SK-N-SH (cell line): ENCODE measurements around the gene DHX57. TPM values are rescaled to one million over a fixed set of nuclear protein-coding genes. Genes with fewer than 3 reads are reported as not detected.
"Not testable (repeated sequence)": the region's sequence is repeated elsewhere in the genome, so short reads cannot be mapped to it uniquely, and the experiment has no call there.

ENCODE experiments used
- CTCF ChIA-PET: fragments of 300-600, 350-600 bp; formaldehyde crosslinking; extraction: SDS; loops from one replicate; lab custom pipeline; 2021; lab: Yijun Ruan, JAX
- POLR2A ChIA-PET: fragments of 350-600 bp; sonication (Branson Sonifier 250); formaldehyde crosslinking; extraction: SDS; loops from one replicate; lab custom pipeline; 2020; ENCODE audit warnings: antibody characterized with exemption, inconsistent platforms; lab: Yijun Ruan, JAX
- DNase-seq: peaks from one replicate; pipeline ENCODE4 v3.0.0; 2012
- H2AFZ ChIP-seq: fragments of 200-600 bp; sonication (generic); 2 replicates; pipeline ENCODE4 v1.8.1; 2016; ENCODE audit warnings: antibody characterized with exemption, mild to moderate bottlenecking, low read depth
- H3F3A ChIP-seq: fragments of 200-600 bp; sonication (generic); replicated peaks from 2 replicates; pipeline ENCODE3; 2016; ENCODE audit warnings: antibody characterized with exemption, mild to moderate bottlenecking; ENCODE audit not compliant: insufficient read depth
- H3K27ac ChIP-seq, 2 experiments: fragments of 200-500 bp in 1 of 2; fragments of 200-600 bp in 1 of 2; sonication (Bioruptor generic) in 1 of 2; sonication (generic), shearing (Covaris generic) in 1 of 2; 2 replicates each; pipeline versions ENCODE4 v1.5.1 to v1.6.1; 2014 to 2016; ENCODE audit warnings: low read depth in 2 of 2, inconsistent platforms in 1 of 2, low read length in 1 of 2, mild to moderate bottlenecking in 1 of 2, mixed read lengths in 1 of 2
- H3K27me3 ChIP-seq: fragments of 200-600 bp; sonication (generic), shearing (Covaris generic); 2 replicates; pipeline ENCODE4 v1.6.1; 2016; ENCODE audit warnings: mixed run types; ENCODE audit not compliant: insufficient read depth
- H3K36me3 ChIP-seq, 2 experiments: fragments of 200-500 bp in 1 of 2; fragments of 200-600 bp in 1 of 2; sonication (Bioruptor generic) in 1 of 2; sonication (generic) in 1 of 2; replicated peaks in 1 of 2; 2 replicates each; pipeline versions ENCODE3 to v1.5.1; 2014 to 2016; ENCODE audit warnings: low read length in 1 of 2, mild to moderate bottlenecking in 1 of 2; ENCODE audit not compliant: insufficient read depth in 2 of 2, control insufficient read depth in 1 of 2
- H3K4me1 ChIP-seq, 2 experiments: fragments of 200-500 bp in 1 of 2; fragments of 200-600 bp in 1 of 2; sonication (Bioruptor generic) in 1 of 2; sonication (generic), shearing (Covaris generic) in 1 of 2; 2 replicates each; pipeline versions ENCODE4 v1.5.1 to v1.6.1; 2014 to 2016; ENCODE audit warnings: low read depth in 1 of 2, low read length in 1 of 2, mixed run types in 1 of 2; ENCODE audit not compliant: insufficient read depth in 2 of 2, control insufficient read depth in 1 of 2
- H3K4me2 ChIP-seq: fragments of 200-600 bp; sonication (generic), shearing (Covaris generic); 2 replicates; pipeline ENCODE4 v1.6.1; 2017; ENCODE audit warnings: mixed run types
- H3K4me3 ChIP-seq, 2 experiments: fragments of 200-500 bp in 1 of 2; fragments of 200-600 bp in 1 of 2; sonication (Bioruptor generic) in 1 of 2; sonication (generic), shearing (Covaris generic) in 1 of 2; 2 replicates each; pipeline versions ENCODE4 v1.5.1 to v1.8.1; 2014 to 2016; ENCODE audit warnings: low read depth in 2 of 2, inconsistent platforms in 1 of 2, low read length in 1 of 2, mild to moderate bottlenecking in 1 of 2, mixed read lengths in 1 of 2, moderate library complexity in 1 of 2
- H3K79me2 ChIP-seq: fragments of 200-600 bp; sonication (generic); 2 replicates; pipeline ENCODE4 v1.8.1; 2017; ENCODE audit warnings: mild to moderate bottlenecking; ENCODE audit not compliant: insufficient read depth
- H3K9ac ChIP-seq: fragments of 200-600 bp; sonication (generic); 2 replicates; pipeline ENCODE4 v1.6.1; 2017; ENCODE audit warnings: mixed run types
- H3K9me2 ChIP-seq: fragments of 200-600 bp; sonication (generic); 2 replicates; pipeline ENCODE4 v1.6.1; 2017; ENCODE audit warnings: mixed run types
- H3K9me3 ChIP-seq: fragments of 200-600 bp; sonication (generic); 2 replicates; pipeline ENCODE4 v1.6.1; 2017; ENCODE audit warnings: mixed run types, mild to moderate bottlenecking, moderate library complexity
- H4K20me1 ChIP-seq: fragments of 200-600 bp; sonication (generic); 2 replicates; pipeline ENCODE4 v1.6.1; 2017; ENCODE audit warnings: mild to moderate bottlenecking, mixed run types; ENCODE audit not compliant: insufficient read depth
- ELF1 ChIP-seq: IDR thresholded peaks from 2 replicates; pipeline ENCODE4 v1.4.0; 2012
- EP300 ChIP-seq, 2 experiments: IDR thresholded peaks; 2 replicates each; pipeline versions ENCODE4 v1.4.0 to v1.6.1; 2012; ENCODE audit warnings: borderline replicate concordance in 1 of 2, low read depth in 1 of 2, low read length in 1 of 2
- FOSL2 ChIP-seq: IDR thresholded peaks from 2 replicates; pipeline ENCODE4 v1.4.0; 2012; ENCODE audit warnings: low read depth, mild to moderate bottlenecking, moderate library complexity, borderline replicate concordance
- FOXJ3 ChIP-seq: sonication (generic); formaldehyde crosslinking; IDR thresholded peaks from 2 replicates; pipeline ENCODE4 v1.5.1; 2020; ENCODE audit warnings: mild to moderate bottlenecking, missing genetic modification reagents
- GABPA ChIP-seq: IDR thresholded peaks from 2 replicates; pipeline ENCODE4 v1.4.0; 2012; ENCODE audit warnings: low read depth, mild to moderate bottlenecking
- JUND ChIP-seq: IDR thresholded peaks from 2 replicates; pipeline ENCODE4 v1.4.0; 2012
- MEF2A ChIP-seq: IDR thresholded peaks from 2 replicates; pipeline ENCODE4 v1.4.0; 2012; ENCODE audit warnings: low read depth, borderline replicate concordance
- RAD21 ChIP-seq: IDR thresholded peaks from 2 replicates; pipeline ENCODE4 v1.6.1; 2012; ENCODE audit warnings: mild to moderate bottlenecking, low read length
- RCOR1 ChIP-seq: fragments of 150-350 bp; IDR thresholded peaks from 2 replicates; pipeline ENCODE4 v1.6.1; 2017; ENCODE audit warnings: antibody characterized with exemption, low read length
- RFX5 ChIP-seq: IDR thresholded peaks from 2 replicates; pipeline ENCODE4 v1.6.1; 2012; ENCODE audit warnings: mild to moderate bottlenecking, improper control_type of control experiment, low read length
- RXRA ChIP-seq: IDR thresholded peaks from 2 replicates; pipeline ENCODE4 v1.4.0; 2012; ENCODE audit warnings: low read depth, mild to moderate bottlenecking, borderline replicate concordance
- TAF1 ChIP-seq: IDR thresholded peaks from 2 replicates; pipeline ENCODE4 v1.6.1; 2012; ENCODE audit warnings: low read depth, mild to moderate bottlenecking, low read length, moderate library complexity, borderline replicate concordance
- TCF12 ChIP-seq: IDR thresholded peaks from 2 replicates; pipeline ENCODE4 v1.4.0; 2012
- TEAD4 ChIP-seq: IDR thresholded peaks from 2 replicates; pipeline ENCODE4 v1.4.0; 2012; ENCODE audit warnings: mild to moderate bottlenecking, borderline replicate concordance; ENCODE audit not compliant: insufficient read depth
- YY1 ChIP-seq: IDR thresholded peaks from 2 replicates; pipeline ENCODE4 v1.4.0; 2012; ENCODE audit warnings: low read depth, mild to moderate bottlenecking
- WGBS: methylation state at CpG from one replicate; pipeline ENCODE4 v1.1.6; 2017; ENCODE audit warnings: low lambda C conversion rate; 5-methylcytosine and 5-hydroxymethylcytosine counted together
- polyA plus RNA-seq, 3 experiments: library from polyadenylated mRNA; depleted of rRNA; stranded (reverse); fragments of >200 nt; gene quantifications; 2 replicates each; pipeline ENCODE4 v1.2.3, GENCODE V29; 2012

DHX57 gene
- polyA plus RNA-seq, 1 of the 3 experiments (the other 2 are of a cell fraction) = 12.3 TPM

DNA sequence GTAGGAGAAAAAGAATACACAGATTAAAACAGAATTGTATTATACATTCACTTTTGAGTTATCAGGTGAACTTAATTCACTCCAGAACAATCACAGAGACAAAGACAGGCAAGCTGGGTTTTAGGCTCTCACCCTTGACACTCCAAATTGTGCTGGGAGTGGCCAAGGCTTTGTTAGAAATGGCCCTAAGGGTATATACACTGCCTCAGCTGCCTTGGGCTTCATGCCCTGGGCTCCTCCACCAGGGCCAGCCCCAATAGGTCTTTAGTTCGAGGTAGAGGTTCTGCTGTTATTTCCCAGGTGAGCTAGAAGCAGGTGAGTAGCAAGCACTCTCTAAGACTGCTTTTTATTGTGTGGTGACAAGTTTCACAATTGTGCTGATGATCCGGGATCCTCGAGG is 77.8 kb downstream of the DHX57 start:
- CTCF ChIA-PET = interaction anchor here (1.0 kb wide), 1 partner anchor 32 kb away, joined by 3 read pairs; no protein-coding TSS in a partner anchor
- H3K79me2 ChIP-seq = no peaks in the 10 kb centered on the region
- 83% methylated on average over 3 of the region's 3 CpGs for WGBS
- H3K27me3 ChIP-seq = no peaks in the 10 kb centered on the region
- no peaks in the 10 kb centered on the region for H3K4me1 ChIP-seq
- TF ChIP-seq RXRA (no peak), TAF1 (no peak), EP300 (IDR thresholded peaks at IDR 0.05; ENCODE audit: borderline replicate concordance in 1 of 2, low read depth in 1 of 2, low read length in 1 of 2) (no peak), YY1 (no peak), RFX5 (no peak), GABPA (no peak), TEAD4 (no peak), RAD21 (no peak), RCOR1 (no peak), TCF12 (no peak)
- H2AFZ ChIP-seq = no peak overlapping the region
- H3F3A ChIP-seq = peaks cover 3% of the 10 kb centered on the region
- H3K4me2 ChIP-seq = no peak overlapping the region
- no peaks in the 10 kb centered on the region for H3K9me3 ChIP-seq
- no peaks in the 10 kb centered on the region for H3K9me2 ChIP-seq
- peaks cover 13 to 17% of the 10 kb centered on the region in 2 experiments for H3K36me3 ChIP-seq
- POLR2A ChIA-PET = interaction anchor here (1.0 kb wide), 1 partner anchor 47 kb away, joined by 4 read pairs; the partner anchor contains the start of gene SRSF7
- H4K20me1 ChIP-seq = no peaks in the 10 kb centered on the region
- H3K4me3 ChIP-seq = no peak overlapping the region
- H3K9ac ChIP-seq = no peak overlapping the region
- no peak for DNase-seq
- H3K27ac ChIP-seq = no peak overlapping the region

DNA sequence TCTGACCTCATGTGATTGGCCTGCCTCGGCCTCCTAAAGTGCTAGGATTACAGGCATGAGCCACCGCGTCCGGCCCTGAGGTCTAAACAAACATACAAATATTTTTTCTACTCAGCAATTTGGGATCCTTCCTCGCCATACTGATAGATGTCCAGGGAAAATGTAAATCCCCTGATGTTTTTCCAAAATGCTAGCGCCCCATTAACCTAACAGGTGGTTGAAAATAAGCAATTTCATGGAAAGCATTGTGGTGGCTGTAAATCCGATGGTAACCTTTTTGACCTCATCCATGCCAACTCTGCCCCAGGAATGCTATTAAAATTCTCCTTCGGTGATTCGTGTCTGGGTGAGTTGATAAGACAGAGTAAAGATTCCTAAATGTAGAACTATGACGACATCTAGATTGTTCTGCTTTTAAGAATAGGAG is 78.5 kb downstream of the DHX57 start:
- Histone ChIP-seq H3K79me2 (no peaks in the 10 kb centered on the region), H3K9me3 (no peaks in the 10 kb centered on the region), H3K36me3 (peaks cover 8 to 14% of the 10 kb centered on the region in 2 experiments), H3K27ac (no peak overlapping the region), H3F3A (peaks cover 3% of the 10 kb centered on the region), H3K4me2 (no peak overlapping the region), H3K9ac (no peak overlapping the region), H3K4me3 (no peak overlapping the region), H4K20me1 (no peaks in the 10 kb centered on the region), H2AFZ (no peak overlapping the region), H3K27me3 (no peaks in the 10 kb centered on the region), H3K4me1 (no peaks in the 10 kb centered on the region), H3K9me2 (no peaks in the 10 kb centered on the region)
- TF ChIP-seq RFX5 = no peak
- peak; percentile 11; the same call in 1 of the 2 replicates for TF ChIP-seq MEF2A
- peak; percentile 49; the same call in 1 of the 2 replicates for TF ChIP-seq TEAD4
- peak; percentile 23; the same call in 1 of the 2 replicates for TF ChIP-seq FOSL2
- peak; percentile 27; the same call in 1 of the 2 replicates for TF ChIP-seq JUND
- no peak for TF ChIP-seq ELF1
- TF ChIP-seq TCF12 = peak; percentile 26; the same call in 1 of the 2 replicates
- no peak for TF ChIP-seq FOXJ3 (CRISPR knock-in tag)
- WGBS = 75% methylated on average over 10 of the region's 10 CpGs
- ChIA-PET POLR2A (no interaction called here), CTCF (interaction anchor here (2.4 kb wide), 1 partner anchor 10 kb away, joined by 9 read pairs; no protein-coding TSS in a partner anchor)
- no peak for DNase-seq

DNA sequence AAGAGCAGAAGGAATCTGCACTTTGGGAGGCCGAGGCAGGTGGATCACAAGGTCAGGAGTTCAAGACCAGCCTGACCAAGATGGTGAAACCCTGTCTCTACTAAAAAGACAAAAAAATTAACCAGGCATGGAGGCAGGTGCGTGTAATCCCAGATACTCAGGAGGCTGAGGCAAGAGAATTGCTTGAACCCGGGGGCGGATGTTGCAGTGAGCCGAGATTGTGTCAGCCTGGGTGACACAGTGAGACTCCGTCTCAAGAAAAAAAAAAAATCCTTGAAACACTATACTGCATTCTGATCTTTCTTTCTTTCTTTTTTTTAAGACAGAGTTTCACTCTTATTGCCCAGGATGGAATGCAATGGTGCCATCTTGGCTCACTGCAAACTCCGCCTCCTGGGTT is 80.7 kb downstream of the DHX57 start:
- H4K20me1 ChIP-seq, H3K4me1 ChIP-seq, H2AFZ ChIP-seq, H3F3A ChIP-seq, DNase-seq, H3K4me2 ChIP-seq, H3K27me3 ChIP-seq, POLR2A ChIA-PET, H3K36me3 ChIP-seq, H3K27ac ChIP-seq, H3K9me2 ChIP-seq, H3K9me3 ChIP-seq, H3K9ac ChIP-seq, H3K79me2 ChIP-seq, H3K4me3 ChIP-seq: not testable (repeated sequence)
- WGBS = 95% methylated on average over 7 of the region's 7 CpGs
- CTCF ChIA-PET = interaction anchor here (0.8 to 1.8 kb wide), 3 partner anchors 20 to 40 kb away, joined by 3 to 6 read pairs (median 3); no protein-coding TSS in a partner anchor
